ENCODE measurements around the gene CROCC2.
"Not testable (repeated sequence)": the region's sequence is repeated elsewhere in the genome, so short reads cannot be mapped to it uniquely, and the experiment has no call there.

CROCC2 gene

GRCh38 chr2:240972636-240973521, 66.7 kb downstream of the CROCC2 start:
- peak; percentile 28 for DNase-seq

- no peak for DNase-seq
Measured at GRCh38 chr2:240974771-240975572, 68.8 kb downstream of the CROCC2 start.

GRCh38 chr2:240975903-240976302, 69.8 kb downstream of the CROCC2 start:
- DNase-seq, result not testable (repeated sequence)

GRCh38 chr2:240981280-240981679, 75.1 kb downstream of the CROCC2 start:
- no peak for DNase-seq

- no peak for DNase-seq
Measured at GRCh38 chr2:240981871-240982800, 76.0 kb downstream of the CROCC2 start.

- no peak for DNase-seq
Measured at GRCh38 chr2:240982821-240983281, 76.7 kb downstream of the CROCC2 start.

- peak; percentile 22 for DNase-seq
Measured at GRCh38 chr2:240983361-240983995, 77.3 kb downstream of the CROCC2 start.

GRCh38 chr2:240983996-240984498, 77.9 kb downstream of the CROCC2 start:
- DNase-seq, result no peak

GRCh38 chr2:240985881-240986786, 80.0 kb downstream of the CROCC2 start:
- no peak for DNase-seq

- no peak for DNase-seq
Measured at GRCh38 chr2:240986787-240987411, 80.8 kb downstream of the CROCC2 start.

GRCh38 chr2:240987588-240987987, 81.5 kb downstream of the CROCC2 start:
- DNase-seq, result no peak

- no peak for DNase-seq
Measured at GRCh38 chr2:240988146-240988545, 82.0 kb downstream of the CROCC2 start.

GRCh38 chr2:240988571-240989271, 82.6 kb downstream of the CROCC2 start:
- no peak for DNase-seq

GRCh38 chr2:240989451-240990265, 83.5 kb downstream of the CROCC2 start:
- no peak for DNase-seq

- no peak for DNase-seq
Measured at GRCh38 chr2:240990266-240990529, 84.1 kb downstream of the CROCC2 start.

GRCh38 chr2:240990726-240991377, 84.7 kb downstream of the CROCC2 start:
- no peak for DNase-seq

- DNase-seq, result peak; percentile 44
Measured at GRCh38 chr2:240991378-240992263, 85.5 kb downstream of the CROCC2 start.

Data from NCI-H1092 (cell line).